HG03095 (cell line): ENCODE measurements around the gene EXTL2.
"Not testable (repeated sequence)": the region's sequence is repeated elsewhere in the genome, so short reads cannot be mapped to it uniquely, and the experiment has no call there.

ENCODE experiments used
- ATAC-seq: cut with Tn5 transposase; IDR thresholded peaks from one replicate; pipeline ENCODE4 v1.9.1; 2021; ENCODE audit warnings: moderate library complexity; ENCODE audit not compliant: unreplicated experiment

The EXTL2 gene

DNA sequence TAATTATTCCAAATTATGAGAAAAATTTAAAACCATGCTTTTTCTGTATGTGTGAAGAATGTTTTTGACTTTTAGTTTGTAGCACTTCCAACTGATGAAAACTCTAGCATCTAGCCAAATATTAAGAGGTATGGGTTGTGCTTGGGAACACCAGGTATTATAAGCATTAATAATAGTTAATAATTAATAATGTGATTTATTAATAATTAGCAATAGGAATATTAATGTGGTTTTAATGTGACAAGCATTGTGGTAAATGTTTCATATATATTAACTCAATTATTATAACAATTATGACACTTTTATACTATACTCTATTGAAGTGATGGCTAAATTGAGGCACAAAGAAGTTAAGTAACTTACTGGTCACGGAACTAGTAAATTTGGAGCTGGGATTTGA lies 9.1 kb upstream of the EXTL2 start:
- no peak for ATAC-seq

DNA sequence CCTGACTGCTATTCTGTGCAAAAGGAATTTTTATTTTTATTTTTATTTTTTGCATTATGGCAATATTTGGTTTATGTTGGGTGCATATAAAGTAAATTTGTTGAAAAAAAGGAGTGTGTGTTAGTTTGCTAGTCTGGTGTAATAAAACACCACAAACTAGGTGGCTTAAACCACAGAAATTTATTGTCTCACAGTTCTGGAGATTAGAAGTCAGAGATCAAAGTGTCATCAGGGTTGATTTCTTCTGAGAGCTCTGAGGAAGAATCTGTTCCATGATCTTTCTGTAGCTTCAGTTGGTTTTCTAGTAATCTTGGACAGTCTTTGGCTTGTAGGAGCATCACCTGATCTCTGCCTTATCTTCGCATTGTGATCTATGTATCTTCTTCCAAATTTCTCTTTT lies 7.7 kb upstream of the EXTL2 start:
- ATAC-seq, result no peak

DNA sequence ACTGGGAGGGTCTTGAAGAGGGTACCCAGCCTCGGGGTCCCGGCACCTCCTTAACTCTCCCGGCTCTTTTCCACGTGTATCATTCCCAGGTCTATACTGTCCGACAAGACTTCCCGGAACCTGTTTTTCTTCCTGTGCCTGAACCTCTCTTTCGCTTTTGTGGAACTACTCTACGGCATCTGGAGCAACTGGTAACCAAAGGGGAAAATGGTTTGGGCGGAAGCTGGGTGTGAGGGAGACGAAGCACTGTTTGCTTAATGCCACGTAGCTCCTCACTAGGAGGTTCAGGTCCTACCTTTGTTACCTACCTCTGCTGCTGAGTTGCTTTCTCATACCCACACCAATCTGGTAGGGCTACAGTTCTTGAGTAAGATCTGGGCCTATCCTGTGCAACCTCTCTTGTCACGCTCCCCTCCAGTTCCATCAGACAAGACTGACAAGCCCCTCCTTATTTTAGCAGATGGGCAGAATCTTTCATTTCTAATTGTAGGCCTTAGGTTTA lies 1.9 kb upstream of the EXTL2 start:
- ATAC-seq, result peak; percentile 31

DNA sequence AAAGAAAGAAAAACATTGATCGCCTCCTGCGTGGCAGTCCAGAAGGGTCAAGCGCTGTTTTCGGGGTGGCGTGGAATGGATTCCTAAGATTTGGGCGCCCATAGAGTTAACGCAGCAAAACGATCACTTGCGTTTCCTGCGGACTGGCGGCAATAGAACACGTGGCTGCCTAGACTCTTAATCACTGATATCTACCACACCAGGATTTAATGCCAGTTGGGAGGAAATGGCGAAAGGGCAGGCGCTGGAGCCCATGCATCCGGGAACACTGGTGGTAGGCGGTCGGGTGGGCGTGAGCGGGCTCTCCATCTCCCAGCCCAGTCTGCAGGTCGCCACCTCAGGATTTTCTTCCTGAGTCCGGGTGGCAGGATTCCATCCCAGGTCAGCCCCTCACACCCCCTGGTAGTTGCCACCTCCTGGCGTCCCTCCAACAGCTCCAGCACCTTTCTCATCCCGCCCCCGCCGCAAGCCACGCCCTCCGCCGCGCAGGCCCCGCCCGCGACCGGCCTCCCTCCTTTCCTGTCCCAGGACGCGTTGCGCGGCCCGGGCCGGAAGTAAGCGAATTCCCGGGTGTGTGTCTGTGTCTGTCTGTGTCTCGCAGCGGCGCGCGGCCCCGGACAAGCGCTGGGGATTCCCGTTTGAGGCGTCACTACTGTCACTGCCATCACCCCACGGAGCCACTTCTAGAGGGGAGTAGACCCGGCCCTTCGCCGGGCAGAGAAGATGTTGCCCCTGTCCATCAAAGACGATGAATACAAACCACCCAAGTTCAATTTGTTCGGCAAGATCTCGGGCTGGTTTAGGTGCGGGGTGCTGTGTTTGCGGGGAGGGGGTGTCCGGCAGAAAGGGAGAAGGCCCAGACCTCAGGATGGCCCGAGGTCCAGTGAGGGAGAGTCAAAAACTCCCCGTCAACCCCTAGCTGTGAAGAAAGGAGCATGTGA lies 1.2 kb upstream of the EXTL2 start, which contains the start of gene SLC30A7:
SLC30A7 (plus strand) TSS at position 551 of the 941 bp plus-strand sequence; CDS start at position 724, 173 bp downstream.
- ATAC-seq, result peak; percentile 78

DNA sequence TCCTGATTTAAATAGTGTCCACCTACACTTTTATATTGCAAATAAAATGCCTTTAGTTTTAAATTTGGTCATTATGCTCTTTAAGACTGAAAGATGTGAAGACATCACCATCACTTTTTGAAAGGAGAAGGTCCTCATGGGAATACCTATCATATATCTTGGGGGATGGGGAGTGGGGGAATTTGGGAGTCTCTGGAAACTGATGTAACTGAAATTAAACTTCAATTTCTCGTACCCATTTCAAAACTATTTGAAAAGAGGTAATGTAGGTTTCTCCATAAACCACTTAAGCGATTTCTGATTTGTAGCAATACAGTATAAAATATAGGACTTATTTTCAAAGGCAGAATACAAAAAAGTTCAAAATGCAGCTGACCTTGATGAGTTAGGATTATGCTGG lies 924 bp downstream of the EXTL2 start:
- ATAC-seq, result no peak

DNA sequence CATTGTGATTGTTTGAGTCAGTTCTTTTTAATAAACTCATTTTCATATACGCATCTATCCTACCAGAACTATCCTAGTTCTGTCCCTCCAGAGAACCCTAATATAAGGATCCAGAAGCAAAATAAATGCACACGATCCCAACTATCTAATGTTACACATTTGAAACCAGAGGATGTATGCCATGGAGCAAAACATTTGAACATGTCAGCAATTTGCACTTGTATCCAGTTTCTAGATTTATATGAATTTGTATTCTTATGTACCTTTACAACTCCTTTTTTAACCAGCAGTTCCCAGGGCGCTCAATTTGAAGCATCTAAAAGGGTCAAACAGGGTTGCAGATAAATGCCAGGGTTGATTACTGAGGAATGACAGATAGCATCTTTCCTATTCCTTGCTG lies 2.1 kb downstream of the EXTL2 start:
- ATAC-seq, result no peak

DNA sequence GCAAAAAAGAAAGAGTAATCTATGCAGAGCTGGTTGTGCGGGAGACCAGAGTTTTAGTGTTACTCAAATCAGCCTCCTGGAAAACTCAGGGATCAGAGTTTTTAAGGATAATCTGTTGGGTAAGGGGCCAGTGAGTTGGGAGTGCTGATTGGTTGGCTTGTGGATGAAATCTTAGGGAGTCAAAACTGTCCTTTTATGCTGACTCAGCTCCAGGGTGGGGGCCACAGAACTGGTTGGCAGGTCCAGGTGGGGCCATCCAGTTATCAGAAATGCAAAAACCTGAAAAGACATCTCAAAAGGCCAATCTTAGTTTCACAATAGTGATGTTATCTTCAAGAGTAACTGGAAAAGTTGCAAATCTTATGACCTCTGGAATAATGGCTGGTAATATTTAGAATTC lies 3.3 kb downstream of the EXTL2 start:
- ATAC-seq, result no peak

DNA sequence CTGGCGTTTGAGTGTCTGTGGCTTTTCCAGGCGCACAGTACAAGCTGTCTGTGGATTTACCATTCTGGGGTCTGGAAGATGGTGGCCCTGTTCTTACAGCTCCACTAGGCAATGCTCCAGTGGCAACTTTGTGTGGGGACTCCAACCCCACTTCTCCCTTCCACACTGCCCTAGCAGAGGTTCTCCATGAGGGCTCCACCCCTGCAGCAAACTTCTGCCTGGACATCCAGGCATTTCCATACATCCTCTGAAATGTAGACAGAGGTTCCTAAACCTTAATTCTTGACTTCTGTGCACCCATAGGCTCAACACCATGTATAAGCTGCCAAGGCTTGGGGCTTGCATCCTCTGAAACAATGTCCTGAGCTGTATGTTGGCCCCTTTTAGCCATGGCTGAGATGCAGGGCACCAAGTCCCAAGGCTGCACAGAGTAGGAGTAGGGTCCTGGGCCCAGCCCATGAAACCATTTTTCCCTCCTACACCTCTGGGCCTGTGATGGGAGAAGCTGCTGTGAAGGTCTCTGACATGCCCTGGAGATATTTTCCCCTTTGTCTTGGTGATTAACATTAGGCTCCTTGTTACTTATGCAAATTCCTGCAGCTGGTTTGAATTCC lies 4.7 kb downstream of the EXTL2 start:
- ATAC-seq, result not testable (repeated sequence)

DNA sequence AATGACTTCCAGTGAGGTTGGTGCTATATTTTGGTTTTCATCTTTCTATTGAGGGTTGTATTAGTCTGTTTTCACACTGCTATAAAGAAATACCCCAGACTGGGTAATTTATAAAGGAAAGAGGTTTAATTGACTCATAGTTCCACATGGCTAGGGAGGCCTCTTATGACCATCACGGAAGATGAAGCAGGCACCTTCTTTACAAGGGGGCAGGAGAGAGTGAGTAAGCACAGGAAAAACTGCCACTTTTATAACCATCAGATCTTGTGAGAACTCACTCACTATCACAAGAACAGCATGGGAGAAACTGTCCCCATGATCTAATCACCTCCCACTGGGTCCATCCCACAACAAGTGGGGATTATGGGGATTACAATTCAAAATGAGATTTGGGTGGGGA lies 5.6 kb downstream of the EXTL2 start:
- not testable (repeated sequence) for ATAC-seq

DNA sequence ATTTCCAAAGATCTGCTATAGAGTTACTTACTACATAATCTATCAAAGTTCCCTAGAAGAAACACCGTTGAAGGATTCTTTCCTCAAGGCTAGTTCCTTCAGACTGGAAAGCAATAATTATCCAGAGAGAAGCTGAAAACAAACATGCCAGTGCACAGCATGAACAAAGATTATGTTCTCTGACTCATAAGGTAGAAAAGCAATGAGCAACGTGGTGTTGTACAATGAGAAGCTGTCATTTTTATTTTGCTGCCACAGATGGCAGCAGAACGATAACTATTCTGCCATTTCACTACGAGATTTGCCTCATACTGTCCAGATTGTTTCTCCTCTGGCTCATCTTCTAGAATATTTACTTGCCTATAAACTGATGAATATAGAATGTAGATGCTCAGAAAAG lies 10.7 kb downstream of the EXTL2 start:
- no peak for ATAC-seq

DNA sequence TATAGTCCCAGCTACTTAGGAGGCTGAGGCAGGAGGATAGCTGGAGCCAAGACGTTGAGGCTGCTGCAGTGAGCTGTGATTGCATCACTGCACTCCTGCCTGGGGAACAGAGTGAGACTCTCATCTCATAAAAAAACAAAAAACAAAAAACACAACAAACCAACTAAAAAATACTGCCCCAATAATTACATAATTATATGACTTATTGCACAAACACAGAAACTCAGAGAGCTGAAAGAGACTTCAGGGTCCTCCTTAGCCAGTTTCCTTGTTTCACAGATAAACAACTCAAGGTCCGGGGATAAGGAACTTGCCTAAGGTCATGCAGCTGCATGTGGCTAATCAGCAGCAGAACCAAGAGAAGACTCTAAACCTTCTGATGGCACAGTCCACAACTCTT lies 11.9 kb downstream of the EXTL2 start:
- no peak for ATAC-seq

DNA sequence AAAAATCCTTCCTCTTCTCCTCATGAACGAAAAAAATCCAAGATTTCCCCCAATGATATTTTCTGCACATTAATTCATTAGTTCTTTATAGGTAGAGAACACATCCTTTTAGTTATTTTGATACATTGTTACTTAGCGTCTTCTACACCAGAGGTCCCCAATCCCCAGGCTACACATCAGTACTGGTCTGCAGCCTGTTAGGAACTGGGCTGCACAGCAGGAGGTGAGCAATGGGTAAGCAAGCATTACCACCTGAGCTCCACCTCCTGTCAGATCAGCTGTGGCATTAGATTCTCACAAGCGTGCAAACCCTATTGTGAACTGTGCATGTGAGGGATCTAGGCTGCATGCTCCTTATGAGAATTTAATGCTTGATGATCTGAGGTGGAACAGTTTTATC lies 13.0 kb downstream of the EXTL2 start:
- ATAC-seq, result no peak

DNA sequence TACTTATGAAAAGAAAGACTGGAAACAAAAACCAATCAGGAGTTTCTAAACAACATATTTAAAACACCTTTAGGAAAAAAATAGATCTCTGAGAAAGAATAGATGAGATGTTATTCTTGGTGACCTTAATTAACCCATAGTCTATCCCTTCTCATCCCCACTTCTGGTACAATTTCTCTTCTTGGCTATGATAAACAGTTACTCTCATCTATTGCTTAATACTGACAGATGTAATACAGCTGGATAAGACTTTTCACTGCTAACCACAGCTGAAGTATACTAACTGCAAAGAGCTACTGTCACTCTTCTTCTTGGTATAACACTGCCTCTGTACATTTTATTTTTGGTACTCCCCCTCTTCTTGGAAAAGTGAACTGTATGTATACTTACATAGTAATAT lies 15.2 kb downstream of the EXTL2 start:
- ATAC-seq, result no peak

DNA sequence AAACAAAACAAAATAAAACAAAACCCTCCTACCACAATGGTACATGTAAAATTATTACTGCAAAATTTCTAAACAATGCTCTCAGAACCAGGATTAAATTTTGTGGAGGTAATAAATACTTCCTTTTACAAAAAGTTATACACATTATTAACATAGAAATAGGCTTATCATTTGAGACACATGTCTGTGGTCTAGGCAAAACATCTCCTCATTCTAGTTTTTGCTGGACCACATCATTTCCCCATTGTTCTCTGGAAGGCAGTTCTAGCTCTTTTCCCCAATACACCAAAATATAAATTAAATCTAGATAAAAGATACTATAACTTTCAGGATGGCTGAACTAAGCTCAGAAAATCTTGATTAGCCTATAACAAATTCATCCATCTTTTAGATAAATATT lies 18.4 kb downstream of the EXTL2 start:
- no peak for ATAC-seq

DNA sequence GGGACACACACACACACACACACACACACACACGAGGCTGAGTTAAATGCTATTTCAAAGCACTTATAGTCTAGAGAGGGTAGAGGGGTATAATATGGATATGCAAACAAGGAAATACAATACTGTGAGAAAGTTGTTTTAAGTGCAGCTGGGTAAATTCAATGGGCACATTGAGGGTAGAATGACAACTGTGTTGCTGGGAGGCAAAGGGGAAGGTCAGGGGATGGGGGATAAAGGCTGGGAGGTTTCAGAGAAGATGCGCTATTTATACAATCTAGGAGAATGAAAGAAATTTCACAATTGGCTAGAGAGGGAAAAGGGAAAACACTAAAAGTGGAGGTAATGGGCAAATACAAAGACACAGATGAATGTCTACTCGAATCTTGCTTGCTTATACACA lies 19.4 kb downstream of the EXTL2 start:
- ATAC-seq, result no peak

DNA sequence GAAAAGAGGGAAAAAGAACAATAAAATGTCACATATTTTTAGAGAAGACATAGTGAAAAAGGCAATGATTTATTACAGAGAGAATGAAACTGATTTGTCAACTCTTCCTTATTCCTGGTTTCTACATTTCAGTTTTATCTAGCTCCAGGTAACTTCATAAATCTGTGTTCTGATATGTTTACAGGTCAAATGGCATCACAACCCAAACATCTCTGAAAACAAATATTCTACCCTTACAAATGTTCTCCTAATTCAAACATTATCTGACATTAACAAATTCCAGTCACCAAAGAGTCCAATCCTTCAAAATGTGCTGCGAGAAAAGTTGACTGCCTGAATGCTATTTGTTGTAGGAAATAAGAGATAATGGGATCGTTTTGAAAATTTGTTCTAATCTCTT lies 20.2 kb downstream of the EXTL2 start:
- no peak for ATAC-seq

DNA sequence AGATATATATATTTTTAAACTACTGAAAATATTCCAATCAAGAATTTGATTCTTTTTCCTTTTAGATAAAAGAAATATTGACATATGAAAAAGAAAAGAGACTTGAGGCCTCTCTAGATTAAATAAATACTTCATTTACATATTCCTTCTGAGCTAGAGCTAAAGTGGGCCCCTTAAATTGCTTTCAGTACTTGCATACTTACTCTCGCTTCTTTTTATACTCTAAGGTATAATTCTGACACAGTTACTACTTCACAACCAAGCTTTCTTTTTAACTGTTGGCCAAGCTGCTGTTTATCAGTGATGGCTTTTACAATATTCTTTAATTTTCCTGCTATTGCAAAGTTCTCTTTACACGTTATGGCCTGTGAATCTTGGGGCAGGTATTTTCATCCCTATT lies 24.6 kb downstream of the EXTL2 start:
- peak; percentile 49 for ATAC-seq

DNA sequence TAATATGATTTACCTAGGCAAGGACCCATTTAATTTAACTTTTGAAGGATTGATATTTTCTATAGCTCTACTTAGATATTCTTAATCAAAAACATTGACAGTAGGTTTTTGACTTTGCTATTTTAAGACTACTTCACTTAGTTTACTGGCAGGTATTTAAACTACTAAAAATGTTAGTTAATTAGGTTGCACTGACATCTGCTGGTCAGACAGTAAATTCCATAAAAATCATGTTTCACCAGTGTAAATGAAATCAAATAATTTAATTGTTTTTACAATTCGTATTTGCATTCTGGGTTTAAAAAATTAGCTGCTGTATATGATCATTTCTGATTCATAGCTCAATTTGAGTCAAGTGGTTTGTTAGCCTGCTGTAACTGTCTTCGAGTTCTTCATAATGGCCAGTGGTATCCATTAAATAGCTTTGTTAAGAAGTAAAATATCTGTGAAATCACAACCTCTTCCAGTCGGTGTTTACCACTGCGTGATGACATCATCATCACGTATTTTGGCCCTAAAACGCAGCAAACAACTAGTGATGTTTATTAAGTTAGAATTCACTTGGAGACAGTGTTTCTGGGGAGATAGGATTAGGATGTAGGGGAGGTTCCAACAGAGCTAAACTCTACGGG lies 26.2 kb downstream of the EXTL2 start:
- no peak for ATAC-seq

DNA sequence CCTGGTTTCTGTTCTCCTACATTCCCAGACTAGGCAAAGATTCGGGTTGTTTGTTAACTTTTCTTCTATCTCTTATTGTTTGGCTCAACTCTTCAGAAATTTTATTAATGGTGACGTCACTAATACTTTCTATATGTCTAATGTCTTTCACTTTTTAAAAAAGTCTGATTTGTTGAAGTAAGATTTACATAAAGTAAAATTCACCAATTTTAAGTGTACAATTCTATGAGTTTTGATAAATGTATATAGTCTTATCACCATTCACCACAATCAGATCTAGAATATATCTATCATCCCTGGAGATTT lies 27.8 kb downstream of the EXTL2 start:
- ATAC-seq, result no peak

DNA sequence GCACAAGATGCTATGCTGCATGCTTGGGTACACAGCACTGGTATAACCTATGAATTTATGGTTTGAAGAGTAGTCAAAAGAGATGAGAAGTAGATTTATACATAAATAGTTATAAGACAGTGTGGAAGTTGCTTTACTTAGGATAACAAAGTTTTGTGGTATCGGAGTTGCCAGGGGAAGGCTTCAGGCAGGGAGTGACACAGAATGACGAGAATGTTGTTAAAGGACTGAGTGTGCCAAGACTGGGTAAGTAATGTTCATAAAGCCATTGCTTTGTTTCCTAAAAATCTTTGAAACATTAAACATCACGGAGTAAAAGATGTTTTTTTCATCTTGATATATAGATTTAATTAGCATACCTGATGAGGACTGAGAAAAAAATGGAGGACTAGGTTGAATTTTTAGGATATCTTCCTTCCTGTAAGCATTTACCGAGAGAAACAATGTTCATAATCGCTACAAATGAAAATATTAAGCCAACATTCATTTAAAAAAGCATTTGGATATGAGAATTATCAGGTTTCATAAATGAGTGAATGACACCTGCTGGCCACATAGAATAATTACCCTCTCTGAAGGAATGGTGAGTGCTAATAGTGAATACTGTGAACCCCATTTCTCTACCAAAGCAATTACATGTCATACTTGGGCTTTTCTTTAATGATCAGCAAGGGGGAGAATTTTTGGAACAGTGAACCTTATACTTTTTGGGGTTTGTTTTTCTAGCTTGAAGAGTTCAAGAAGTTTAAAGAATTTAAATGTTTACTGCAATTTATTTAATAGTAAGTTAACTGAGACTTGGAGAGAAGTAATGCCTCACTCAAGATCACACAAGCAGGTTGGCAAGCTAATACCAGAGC lies 28.4 kb downstream of the EXTL2 start:
- no peak for ATAC-seq

DNA sequence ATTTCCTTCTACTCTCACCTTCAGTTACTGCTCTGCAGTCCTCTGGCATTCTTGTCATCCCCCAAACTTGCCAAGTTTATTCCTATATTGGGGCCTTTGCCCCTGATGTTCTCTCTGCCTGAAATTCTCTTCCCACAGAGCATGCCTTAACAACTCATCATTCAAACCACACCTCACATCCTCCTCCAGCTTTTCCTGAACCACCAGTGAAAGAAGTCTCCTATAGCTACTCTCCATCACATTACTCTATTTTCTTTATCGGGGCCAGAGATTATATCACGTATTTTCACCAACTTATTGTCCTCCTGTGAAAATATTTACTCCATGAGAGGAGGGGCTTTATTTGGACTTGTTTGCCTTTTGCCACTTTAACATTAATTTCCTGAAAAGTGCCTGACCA lies 32.1 kb downstream of the EXTL2 start:
- no peak for ATAC-seq
